Measurements from ENCODE around the gene NPBWR2.
"Not testable (repeated sequence)": the region's sequence is repeated elsewhere in the genome, so short reads cannot be mapped to it uniquely, and the experiment has no call there.

The NPBWR2 gene

GRCh38 chr20:64143018-64143801 is 35.8 kb upstream of the NPBWR2 start:
- no peak for DNase-seq

- no peak for DNase-seq
Observed at GRCh38 chr20:64142590-64142989, 35.2 kb upstream of the NPBWR2 start.

GRCh38 chr20:64140956-64141355 is 33.6 kb upstream of the NPBWR2 start:
- DNase-seq: no peak

- DNase-seq: no peak
Observed at GRCh38 chr20:64140061-64140931, 32.9 kb upstream of the NPBWR2 start.

GRCh38 chr20:64139199-64140060 is 32.1 kb upstream of the NPBWR2 start:
- no peak for DNase-seq

- no peak for DNase-seq
Observed at GRCh38 chr20:64138276-64138815, 31.0 kb upstream of the NPBWR2 start.

- no peak for DNase-seq
Observed at GRCh38 chr20:64137598-64138031, 30.2 kb upstream of the NPBWR2 start.

GRCh38 chr20:64136004-64136710 is 28.8 kb upstream of the NPBWR2 start:
- DNase-seq: no peak

- DNase-seq: not testable (repeated sequence)
Observed at GRCh38 chr20:64134744-64135143, 27.4 kb upstream of the NPBWR2 start.

- no peak for DNase-seq
Observed at GRCh38 chr20:64133951-64134407, 26.6 kb upstream of the NPBWR2 start.

GRCh38 chr20:64131406-64131805 is 24.0 kb upstream of the NPBWR2 start:
- DNase-seq: no peak

GRCh38 chr20:64130876-64131275 is 23.5 kb upstream of the NPBWR2 start:
- no peak for DNase-seq

- no peak for DNase-seq
Observed at GRCh38 chr20:64130271-64130670, 22.9 kb upstream of the NPBWR2 start.

GRCh38 chr20:64129146-64129782 is 21.9 kb upstream of the NPBWR2 start:
- no peak for DNase-seq

- DNase-seq: not testable (repeated sequence)
Observed at GRCh38 chr20:64123517-64123916, 16.2 kb upstream of the NPBWR2 start.

GRCh38 chr20:64122927-64123326 is 15.6 kb upstream of the NPBWR2 start:
- DNase-seq: not testable (repeated sequence)

GRCh38 chr20:64121586-64121985 is 14.2 kb upstream of the NPBWR2 start:
- DNase-seq: no peak

- DNase-seq: no peak
Observed at GRCh38 chr20:64119681-64120341, 12.4 kb upstream of the NPBWR2 start.

- no peak for DNase-seq
Observed at GRCh38 chr20:64119301-64119680, 11.9 kb upstream of the NPBWR2 start.

GRCh38 chr20:64117432-64117777 is 10.0 kb upstream of the NPBWR2 start:
- not testable (repeated sequence) for DNase-seq
